Activated CD4-positive, alpha-beta T cell treated with anti-CD3 and anti-CD28 coated beads, Interleukin-2, Interleukin-6, amounts not matched to agents 100 ng/mL and 50 ng/mL, durations not matched to agents 16 hours and 8 hours (primary cell): ENCODE data around the gene RAB3B.
"Not testable (repeated sequence)": the region's sequence is repeated elsewhere in the genome, so short reads cannot be mapped to it uniquely, and the experiment has no call there.

Experiments
- DNase-seq: peaks from one replicate; pipeline ENCODE4 v3.0.0-alpha.2; 2020

RAB3B gene

DNA sequence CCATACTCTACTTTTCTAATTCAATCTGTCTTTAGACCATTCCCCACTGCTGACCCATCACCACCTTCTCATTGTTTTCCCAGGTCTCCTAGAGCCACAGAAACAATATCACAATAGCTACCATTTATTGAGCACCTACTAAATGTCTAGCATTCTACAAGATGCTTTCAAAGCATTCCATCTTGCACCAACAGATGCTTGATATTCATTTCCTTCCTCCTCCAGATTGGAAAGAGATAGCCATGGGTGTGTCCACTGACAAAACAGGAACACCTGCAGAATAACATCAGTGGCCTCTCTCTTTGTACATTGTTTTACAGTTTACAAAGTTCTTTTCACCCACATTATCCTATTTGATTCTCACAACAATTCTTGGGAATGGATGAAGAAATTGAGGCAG, 2.2 kb downstream of the RAB3B start:
- DNase-seq, result no peak

DNA sequence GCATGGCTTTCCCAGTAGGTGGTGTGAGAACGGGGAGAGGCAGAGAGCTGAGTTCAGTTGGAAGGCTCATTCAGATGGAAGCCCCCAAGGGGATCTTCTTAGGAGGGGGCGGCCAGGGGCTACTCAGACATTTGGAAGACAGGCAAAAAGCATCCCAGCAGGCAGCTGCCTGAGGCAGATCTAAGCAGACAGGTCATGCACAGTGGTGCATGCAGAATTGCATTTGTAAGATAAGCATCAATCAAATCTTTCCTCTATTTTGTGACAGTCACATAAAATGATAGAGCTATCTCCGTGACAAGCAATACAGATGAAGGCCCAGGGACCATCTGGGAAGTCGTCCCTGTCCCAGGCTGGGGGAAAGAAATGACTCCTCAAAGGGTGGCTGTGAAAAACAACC, 3.8 kb downstream of the RAB3B start:
- no peak for DNase-seq

DNA sequence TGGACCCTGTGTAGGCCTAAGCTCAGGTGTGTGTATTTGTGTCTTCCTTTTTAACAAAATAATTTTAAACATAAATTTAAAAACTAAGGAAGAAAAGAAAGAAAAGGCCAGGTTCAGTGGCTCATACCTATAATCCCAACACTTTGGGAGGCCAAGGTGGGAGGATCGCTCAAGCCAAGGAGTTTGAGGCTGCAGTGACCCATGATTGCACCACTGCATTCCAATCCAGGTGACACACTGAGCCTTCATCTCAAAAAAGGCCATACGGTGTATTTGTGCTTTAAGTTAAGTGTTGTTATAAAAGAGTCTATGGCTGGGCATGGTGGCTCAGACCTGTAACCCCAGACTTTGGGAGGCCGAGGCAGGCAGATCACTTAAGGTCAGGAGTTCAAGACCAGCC, 8.3 kb downstream of the RAB3B start:
- no peak for DNase-seq

- no peak for DNase-seq
These were observed 8.9 kb downstream of the RAB3B start for GRCh38 chr1:51981555-51981954.

DNA sequence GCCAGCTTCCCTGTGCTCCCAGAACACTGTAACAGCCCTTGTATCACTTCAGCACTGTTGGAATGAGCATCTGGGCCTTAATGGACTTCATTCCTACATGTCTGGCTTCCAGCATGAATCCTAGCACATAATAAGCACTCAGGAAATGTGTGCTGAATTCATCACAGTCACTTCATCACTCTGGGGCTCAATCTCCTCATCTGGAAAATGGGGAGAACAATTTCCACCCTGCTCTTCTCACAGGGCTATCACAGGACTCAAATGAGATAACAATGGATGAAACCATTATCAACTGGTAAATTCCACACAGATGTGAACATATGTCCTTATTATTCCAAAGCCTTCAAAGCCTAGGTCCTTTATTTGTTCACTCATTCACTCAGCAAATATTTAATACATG, 12.4 kb downstream of the RAB3B start:
- DNase-seq, result no peak

DNA sequence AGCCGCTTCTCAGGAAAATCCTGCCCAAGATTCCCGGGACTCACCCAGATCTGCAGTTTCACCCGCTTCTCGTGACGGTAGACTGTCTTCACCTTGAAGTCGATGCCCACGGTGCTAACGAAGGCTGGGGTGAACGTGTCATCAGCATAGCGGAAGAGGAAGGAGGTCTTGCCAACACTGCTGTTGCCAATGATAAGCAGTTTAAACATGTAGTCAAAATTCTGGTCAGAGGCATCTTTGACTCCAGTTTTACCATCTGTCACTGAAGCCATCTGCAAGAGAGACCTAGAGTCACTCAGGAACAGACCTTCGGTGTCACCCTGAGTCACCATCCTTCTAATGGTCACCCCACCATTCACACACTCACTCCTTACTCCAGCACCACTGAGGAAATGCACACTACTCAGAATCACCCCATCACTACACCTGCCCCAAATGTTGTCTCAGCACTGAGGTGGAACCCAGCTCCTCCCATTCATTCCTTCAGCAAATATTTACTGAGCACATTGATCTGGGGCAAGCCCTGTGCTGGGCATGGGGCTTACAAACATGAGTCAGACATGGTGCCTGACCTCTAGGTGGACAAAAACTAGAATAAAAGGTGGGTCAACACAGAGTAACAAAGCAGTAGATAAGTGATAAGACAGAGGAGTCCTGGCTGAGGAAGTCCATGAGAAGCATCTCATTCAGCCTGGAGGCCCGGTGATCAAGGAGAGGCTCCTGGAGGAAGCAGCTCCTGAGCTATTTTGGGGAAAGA, 13.5 kb downstream of the RAB3B start:
- DNase-seq, result no peak

DNA sequence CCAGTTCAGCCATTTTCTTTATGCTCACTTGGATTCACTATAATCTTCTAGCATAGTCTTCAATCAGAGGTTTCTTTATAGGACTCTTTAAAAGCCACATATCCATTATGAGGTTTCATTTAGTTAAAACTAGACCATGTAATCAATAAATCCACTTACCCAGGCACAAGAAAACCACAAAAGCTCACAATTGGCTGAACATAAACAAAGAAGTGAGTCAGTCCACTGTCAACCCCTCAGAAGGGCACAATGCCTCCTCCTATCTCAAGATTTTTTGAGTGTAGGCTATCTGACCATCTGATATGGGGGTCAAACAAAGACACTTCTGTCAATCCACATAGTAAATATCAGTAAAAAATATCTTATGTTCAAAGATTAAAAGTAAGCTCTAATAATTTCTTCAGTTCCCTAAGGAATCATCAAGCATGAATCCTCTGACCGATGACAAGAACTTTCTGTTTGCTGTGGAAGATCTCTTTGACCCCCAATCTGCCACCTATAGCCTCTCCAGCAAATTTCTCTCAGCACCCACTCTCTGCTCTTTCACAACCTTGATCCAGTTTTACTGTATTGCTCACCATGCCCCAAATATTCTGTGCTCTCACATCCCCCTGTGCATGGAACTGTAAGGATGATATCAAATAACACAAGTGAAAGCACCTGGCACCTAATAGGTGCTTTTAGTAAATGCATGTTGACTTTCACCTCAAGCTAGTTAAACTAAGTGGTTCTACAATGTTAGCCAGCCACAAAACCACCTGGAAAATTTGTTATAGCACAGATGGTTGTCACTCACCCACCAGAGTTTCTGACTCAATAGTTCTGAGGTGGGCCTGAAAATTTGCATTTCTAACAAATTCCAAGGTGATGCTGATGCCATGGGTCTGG, 16.7 kb downstream of the RAB3B start:
- no peak for DNase-seq

DNA sequence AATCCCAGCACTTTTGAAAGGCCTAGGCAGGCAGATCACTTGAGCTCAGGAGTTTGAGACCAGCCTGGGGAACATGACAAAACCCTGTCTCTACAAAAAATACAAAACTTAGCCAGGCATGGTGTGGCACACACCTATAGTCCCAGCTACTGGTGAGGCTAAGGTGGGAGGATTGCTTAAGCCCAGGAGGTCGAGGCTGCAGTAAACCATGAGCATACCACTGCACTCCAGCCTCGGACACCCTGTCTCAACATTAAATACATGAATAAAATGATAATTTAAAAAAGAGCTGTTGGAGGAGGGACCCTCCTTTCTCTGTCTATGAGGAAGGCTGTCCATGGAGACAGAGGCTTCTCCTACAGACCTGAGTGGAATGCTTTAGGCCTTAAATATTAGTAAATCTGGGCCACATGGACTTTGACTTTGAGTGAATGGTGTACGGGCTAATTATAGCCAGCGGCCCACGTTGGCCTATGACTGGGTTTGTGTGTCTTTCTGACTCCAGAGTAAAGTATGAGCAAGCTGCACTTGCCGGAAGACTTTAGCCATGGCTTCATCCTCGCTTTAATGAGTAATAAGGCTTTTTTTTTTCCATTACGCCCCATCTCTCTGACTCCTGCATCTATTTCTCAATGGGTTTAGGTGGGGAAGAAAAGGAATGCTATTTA, 21.3 kb downstream of the RAB3B start:
- DNase-seq, result no peak

DNA sequence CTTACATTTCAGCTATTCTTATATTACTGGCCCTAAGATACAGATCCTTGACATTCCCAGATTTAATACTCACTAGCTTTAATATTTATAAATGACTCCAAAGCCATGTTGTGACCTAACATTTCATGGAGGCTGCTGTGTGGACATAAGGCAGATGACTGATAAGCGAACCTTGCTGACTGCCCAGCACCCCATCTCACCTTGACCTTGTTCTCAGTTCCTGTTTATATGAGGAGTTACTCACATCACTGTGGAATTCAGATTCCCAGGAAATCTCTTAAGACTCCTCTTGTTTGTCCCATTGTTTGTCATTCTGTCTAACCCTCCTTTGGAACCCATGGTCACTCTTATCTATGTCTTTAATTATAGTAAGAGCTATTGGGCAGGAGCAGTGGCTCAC, 21.9 kb downstream of the RAB3B start:
- no peak for DNase-seq

GRCh38 chr1:51967213-51967791, 23.2 kb downstream of the RAB3B start:
- not testable (repeated sequence) for DNase-seq

- no peak for DNase-seq
These were observed 23.9 kb downstream of the RAB3B start for GRCh38 chr1:51966559-51966958.

GRCh38 chr1:51964309-51964696, 26.2 kb downstream of the RAB3B start:
- no peak for DNase-seq

- no peak for DNase-seq
These were observed 26.8 kb downstream of the RAB3B start for GRCh38 chr1:51963592-51964308.

GRCh38 chr1:51962486-51963356, 27.8 kb downstream of the RAB3B start:
- no peak for DNase-seq

DNA sequence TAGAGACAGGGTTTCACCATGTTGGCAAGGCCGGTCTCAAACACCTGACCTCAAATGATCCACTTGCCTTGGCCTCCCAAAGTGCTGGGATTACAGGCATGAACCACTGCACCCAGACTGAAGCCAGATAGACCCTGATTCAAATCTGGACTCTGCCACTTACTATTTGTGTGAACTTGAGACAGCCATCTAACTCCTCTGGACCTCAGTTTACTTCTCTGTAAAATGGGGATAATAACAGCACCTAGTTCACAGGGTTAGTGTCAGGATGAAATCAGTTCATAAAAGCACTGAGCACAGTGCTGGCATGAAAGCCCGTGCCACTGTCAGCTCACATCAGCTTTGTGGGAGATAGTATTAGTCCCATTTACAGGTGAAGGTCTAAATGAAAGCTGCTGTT, 28.5 kb downstream of the RAB3B start:
- DNase-seq, result no peak

- no peak for DNase-seq
These were observed 29.3 kb downstream of the RAB3B start for GRCh38 chr1:51961231-51961630.

GRCh38 chr1:51960262-51960661, 30.2 kb downstream of the RAB3B start:
- DNase-seq, result no peak

DNA sequence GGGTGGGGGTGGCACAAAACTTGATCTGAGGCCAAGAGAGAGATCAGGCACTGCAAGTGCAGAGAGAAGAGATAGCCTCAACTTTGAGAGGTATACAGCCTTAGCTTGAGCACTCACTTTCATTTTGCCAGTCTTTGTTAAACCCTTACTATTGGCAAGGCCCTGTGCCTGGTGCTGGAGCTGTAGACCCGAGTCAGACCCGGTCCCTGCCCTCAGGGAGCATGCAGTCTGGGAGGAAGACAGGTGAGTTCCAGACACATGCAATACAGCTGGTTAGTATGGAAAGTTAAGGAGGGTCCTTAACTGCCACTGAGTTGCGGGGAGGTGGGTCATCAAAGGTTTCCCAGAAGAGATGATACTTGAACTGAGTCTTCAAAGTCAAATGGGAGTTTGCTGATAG, 31.7 kb downstream of the RAB3B start:
- no peak for DNase-seq

- no peak for DNase-seq
These were observed 32.9 kb downstream of the RAB3B start for GRCh38 chr1:51957618-51958017.

DNA sequence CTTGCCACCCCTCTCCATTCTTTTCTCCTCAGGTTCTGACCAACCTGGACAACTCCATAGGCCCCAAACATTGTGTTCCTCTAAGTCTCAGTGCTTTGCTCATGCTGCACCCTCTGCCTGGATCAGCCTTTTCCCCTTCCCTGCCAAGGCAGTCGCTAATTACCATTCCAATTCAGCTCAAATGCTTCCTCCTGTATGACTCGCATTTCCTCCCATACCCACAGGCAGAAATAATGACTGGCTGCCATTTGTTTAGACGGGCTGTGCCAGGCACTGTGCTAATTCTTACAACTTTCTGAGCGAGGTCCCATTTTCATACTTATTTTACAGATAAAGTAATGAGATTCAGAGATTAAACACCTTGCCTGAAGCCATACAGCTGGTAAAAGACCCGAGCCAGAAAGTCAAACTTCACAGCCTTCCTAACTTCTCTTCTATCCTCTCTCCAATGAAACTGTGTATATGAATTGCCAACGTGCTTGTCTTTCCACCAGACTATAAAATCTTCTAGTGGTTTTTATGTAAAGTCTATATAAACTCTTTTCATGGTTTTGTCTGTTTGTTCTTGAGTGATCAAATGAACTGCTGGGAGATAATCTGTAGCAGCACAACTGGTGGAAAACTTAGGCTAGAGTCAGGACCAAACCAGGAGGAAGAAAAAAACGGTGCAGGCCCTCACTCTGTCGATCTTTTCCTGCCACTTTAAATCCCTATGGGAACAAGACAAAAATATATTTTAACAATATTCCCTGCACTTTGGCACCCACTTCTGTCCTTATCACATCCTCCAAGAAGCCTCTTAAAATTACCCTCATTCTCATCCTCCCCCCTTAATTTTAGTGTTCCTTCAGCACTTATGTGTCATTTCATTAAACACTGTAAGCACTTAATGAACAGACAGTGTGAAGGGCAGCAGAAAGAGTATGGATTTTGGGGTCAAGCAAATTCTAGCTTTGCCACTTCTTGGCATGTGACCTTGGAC, 33.7 kb downstream of the RAB3B start:
- DNase-seq, result no peak
